Erythroblast (primary cell): ENCODE results near the gene PELO.
"Not testable (repeated sequence)": the region's sequence is repeated elsewhere in the genome, so short reads cannot be mapped to it uniquely, and the experiment has no call there.

Source experiments
- GATA1 ChIP-seq: IDR thresholded peaks from 2 replicates; pipeline ENCODE4 v1.6.1; 2011; ENCODE audit warnings: low read depth, mild to moderate bottlenecking, control low read depth, low read length, moderate library complexity
- POLR2A ChIP-seq: IDR thresholded peaks from 2 replicates; pipeline ENCODE4 v1.6.1; 2011; ENCODE audit warnings: mild to moderate bottlenecking, low read length

DNA sequence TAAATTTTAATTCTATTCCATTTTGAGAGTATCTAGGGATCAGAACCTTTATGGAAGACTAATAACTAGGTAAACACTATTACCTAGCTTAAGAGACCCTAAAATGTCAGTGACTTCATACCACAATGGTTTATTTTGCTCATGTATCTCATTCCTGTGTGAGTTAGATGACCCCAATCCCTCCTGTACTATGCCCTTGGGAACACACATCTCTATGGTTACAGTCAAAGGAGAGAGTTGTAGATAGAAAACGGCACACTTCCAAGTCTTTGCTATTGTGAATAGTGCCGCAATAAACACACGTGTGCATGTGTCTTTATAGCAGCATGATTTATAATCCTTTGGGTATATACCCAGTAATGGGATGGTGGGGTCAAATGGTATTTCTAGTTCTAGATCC lies 31.1 kb downstream of the PELO start:
- not testable (repeated sequence) for TF ChIP-seq POLR2A, GATA1
